ENCODE data around the gene RAD23A.
"Not testable (repeated sequence)": the region's sequence is repeated elsewhere in the genome, so short reads cannot be mapped to it uniquely, and the experiment has no call there.

RAD23A gene

GRCh38 chr19:12955575-12955974 is 9.9 kb downstream of the RAD23A start:
- peaks cover 27 to 45% of the 10 kb centered on the region in 2 experiments for H3K36me3 ChIP-seq (ENCODE audit: control insufficient read depth in 2 of 2, insufficient read depth in 1 of 2, low read length in 2 of 2)
- H3K27ac ChIP-seq (ENCODE audit: extremely low read depth, low read depth, low read length): peak overlapping the region; percentile 63
- 0 out of 2 replicates have a peak, but pooled peaks have one; percentile 60 for TF ChIP-seq BCL11B (tag by site-specific recombination; IDR thresholded peaks at IDR 0.05; ENCODE audit: low read depth)
- H3K4me1 ChIP-seq (ENCODE audit: control insufficient read depth, insufficient read depth, low read length): peaks cover 10% of the 10 kb centered on the region
- not testable (repeated sequence) for H3K9me3 ChIP-seq (ENCODE audit: control insufficient read depth, insufficient read depth, low read depth, low read length)
- POLR2A ChIA-PET: interaction anchor here (1.0 to 3.8 kb wide), 6 partner anchors 9 to 68 kb away, joined by 3 to 18 read pairs (median 6); partner anchors contain the start of gene FARSA
- peak overlapping the region; percentile 74; the same call in 1 of the 2 replicates for H3K4me3 ChIP-seq (ENCODE audit: low read depth, low read length)
- CTCF ChIA-PET: interaction anchor here (0.7 to 5.5 kb wide), 2 partner anchors 8 to 11 kb away, joined by 4 to 48 read pairs; no protein-coding TSS in a partner anchor

- TF ChIP-seq MEIS1 (CRISPR knock-in tag; IDR thresholded peaks at IDR 0.05; ENCODE audit: borderline replicate concordance): no peak
- TF ChIP-seq GLIS1 (tag by site-specific recombination; IDR thresholded peaks at IDR 0.05): 0 out of 2 replicates have a peak, but pooled peaks have one; percentile 4
- TF ChIP-seq ZNF341 (tag by site-specific recombination; IDR thresholded peaks at IDR 0.05; ENCODE audit: low read depth): peak; percentile 50
- Histone ChIP-seq H3K9me3 (ENCODE audit: control insufficient read depth, insufficient read depth, low read depth, low read length) (no peaks in the 10 kb centered on the region), H3K27ac (ENCODE audit: extremely low read depth, low read depth, low read length) (peak overlapping the region; percentile 63; the same call in 1 of the 2 replicates), H3K4me3 (ENCODE audit: low read depth, low read length) (peak overlapping the region; percentile 74), H3K36me3 (ENCODE audit: control insufficient read depth in 2 of 2, insufficient read depth in 1 of 2, low read length in 2 of 2) (peaks cover 23 to 41% of the 10 kb centered on the region in 2 experiments), H3K4me1 (ENCODE audit: control insufficient read depth, insufficient read depth, low read length) (peaks cover 10% of the 10 kb centered on the region)
- POLR2A ChIA-PET: interaction anchor here (1.0 to 3.8 kb wide), 5 partner anchors 9 to 68 kb away, joined by 3 to 18 read pairs (median 5); partner anchors contain the start of gene FARSA
- CTCF ChIA-PET: interaction anchor here (0.7 to 5.5 kb wide), 2 partner anchors 8 to 10 kb away, joined by 4 to 48 read pairs; no protein-coding TSS in a partner anchor
These were observed 10.3 kb downstream of the RAD23A start for GRCh38 chr19:12955996-12956395.

- ChIA-PET CTCF (interaction anchor here (5.5 kb wide), 1 partner anchor 10 kb away, joined by 48 read pairs; no protein-coding TSS in a partner anchor), POLR2A (interaction anchor here (1.0 to 1.9 kb wide), 4 partner anchors 9 to 66 kb away, joined by 3 to 6 read pairs (median 4); partner anchors contain the start of gene GCDH)
- H3K9me3 ChIP-seq (ENCODE audit: control insufficient read depth, insufficient read depth, low read depth, low read length): no peaks in the 10 kb centered on the region
- H3K4me1 ChIP-seq (ENCODE audit: control insufficient read depth, insufficient read depth, low read length): peaks cover 10% of the 10 kb centered on the region
- H3K27ac ChIP-seq (ENCODE audit: extremely low read depth, low read depth, low read length): peak within 1 kb of the TSS; percentile 63
- peak within 1 kb of the TSS; percentile 74 for H3K4me3 ChIP-seq (ENCODE audit: low read depth, low read length)
- peaks cover 16 to 35% of the 10 kb centered on the region in 2 experiments for H3K36me3 ChIP-seq (ENCODE audit: control insufficient read depth in 2 of 2, insufficient read depth in 1 of 2, low read length in 2 of 2)
- TF ChIP-seq RBAK (tag by site-specific recombination; IDR thresholded peaks at IDR 0.05) (no peak), ZNF302 (tag by site-specific recombination; IDR thresholded peaks at IDR 0.05; ENCODE audit: low read depth) (no peak), MEIS1 (CRISPR knock-in tag; IDR thresholded peaks at IDR 0.05; ENCODE audit: borderline replicate concordance) (no peak), ZNF223 (tag by site-specific recombination; IDR thresholded peaks at IDR 0.05) (no peak), ZNF654 (tag by site-specific recombination; IDR thresholded peaks at IDR 0.05; ENCODE audit: low read depth) (no peak), TSHZ1 (tag by site-specific recombination; IDR thresholded peaks at IDR 0.05; ENCODE audit: borderline replicate concordance) (no peak), ZNF114 (tag by site-specific recombination; IDR thresholded peaks at IDR 0.05) (no peak), ZBTB6 (tag by site-specific recombination; IDR thresholded peaks at IDR 0.05) (no peak), ZNF514 (tag by site-specific recombination; IDR thresholded peaks at IDR 0.05) (no peak), ZNF26 (tag by site-specific recombination; IDR thresholded peaks at IDR 0.05) (no peak), AEBP2 (tag by site-specific recombination; IDR thresholded peaks at IDR 0.05; ENCODE audit: borderline replicate concordance) (no peak), ZNF146 (tag by site-specific recombination; IDR thresholded peaks at IDR 0.05) (no peak), ZNF266 (tag by site-specific recombination; IDR thresholded peaks at IDR 0.05; ENCODE audit: low read depth) (no peak), ZNF155 (tag by site-specific recombination; IDR thresholded peaks at IDR 0.05) (no peak), ZNF394 (tag by site-specific recombination; IDR thresholded peaks at IDR 0.05; ENCODE audit: borderline replicate concordance) (peak; percentile 31; the same call in 1 of the 2 replicates)
These were observed 11.1 kb downstream of the RAD23A start, which contains the start of gene GADD45GIP1 for GRCh38 chr19:12956446-12957388. Gene GADD45GIP1 (minus strand): TSS chr19:12957223. CDS start chr19:12957212, 11 bp downstream.

Data from HEK293 (cell line).